Measurements from ENCODE around the gene FOXR2.

Gene FOXR2, protein sequence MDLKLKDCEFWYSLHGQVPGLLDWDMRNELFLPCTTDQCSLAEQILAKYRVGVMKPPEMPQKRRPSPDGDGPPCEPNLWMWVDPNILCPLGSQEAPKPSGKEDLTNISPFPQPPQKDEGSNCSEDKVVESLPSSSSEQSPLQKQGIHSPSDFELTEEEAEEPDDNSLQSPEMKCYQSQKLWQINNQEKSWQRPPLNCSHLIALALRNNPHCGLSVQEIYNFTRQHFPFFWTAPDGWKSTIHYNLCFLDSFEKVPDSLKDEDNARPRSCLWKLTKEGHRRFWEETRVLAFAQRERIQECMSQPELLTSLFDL

DNA sequence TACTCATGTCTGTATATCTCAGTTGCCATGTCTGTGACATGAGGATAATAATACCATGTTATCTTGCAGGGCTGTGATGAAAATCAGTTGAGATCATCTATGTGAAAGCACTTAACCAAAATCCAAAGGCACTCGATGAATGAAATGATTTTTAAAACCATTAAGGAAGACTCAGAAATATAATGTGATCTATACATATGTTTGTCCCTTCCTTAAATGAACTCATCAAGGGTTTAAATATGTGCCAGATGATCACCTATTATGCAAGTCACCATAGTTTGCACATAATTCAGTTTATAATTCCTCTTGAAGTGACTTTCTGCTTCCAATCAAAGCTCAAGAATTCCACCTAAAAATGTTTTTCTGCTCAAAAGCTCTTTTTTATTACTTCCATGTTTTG, at the start of gene FOXR2:
Gene FOXR2 (plus strand): TSS at position 301 of the 400 bp plus-strand sequence. CDS start 312 bp downstream, outside the sequence.
- H3K4me3 ChIP-seq (ENCODE audit: low read depth, low read length), result no peak within 1 kb of the TSS

DNA sequence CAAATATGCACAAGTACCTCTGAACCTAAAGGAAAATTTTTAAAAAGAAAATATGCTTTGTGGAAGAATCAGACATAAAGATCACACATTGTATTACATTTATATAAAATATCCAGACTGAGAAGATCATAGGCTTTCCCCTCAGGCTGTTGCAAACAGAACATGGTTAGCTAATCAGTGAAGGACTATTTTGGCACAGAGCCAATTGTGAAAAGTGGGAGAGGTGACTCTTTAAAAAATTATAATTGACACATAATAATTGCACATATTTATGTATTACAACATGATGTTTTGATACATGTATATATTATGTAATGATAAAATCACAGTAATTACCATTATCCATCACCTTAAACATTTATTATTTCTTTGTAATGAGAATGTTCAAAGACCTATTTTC, 44.1 kb upstream of the FOXR2 start:
- H3K4me3 ChIP-seq (ENCODE audit: low read depth, low read length), result no peak overlapping the region

DNA sequence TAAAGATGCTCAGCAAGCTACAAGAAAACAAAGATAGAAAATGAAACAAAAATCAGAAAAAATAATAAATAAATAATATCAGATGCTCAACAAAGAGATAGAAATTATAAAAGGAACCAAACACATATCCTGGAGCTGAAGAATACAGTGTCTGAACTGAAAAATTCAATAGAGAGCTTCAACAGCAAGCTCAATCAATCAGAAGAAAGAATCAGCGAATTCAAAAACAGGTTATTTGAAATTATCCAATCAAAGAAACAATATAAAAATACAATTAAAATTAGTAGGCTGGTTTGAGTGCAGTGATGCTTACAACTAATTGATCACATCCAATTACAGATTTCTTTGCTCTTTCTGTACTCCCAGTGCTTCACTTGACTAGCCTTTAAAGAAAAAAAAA, 40.8 kb upstream of the FOXR2 start:
- no peak overlapping the region for H3K4me3 ChIP-seq (ENCODE audit: low read depth, low read length)

DNA sequence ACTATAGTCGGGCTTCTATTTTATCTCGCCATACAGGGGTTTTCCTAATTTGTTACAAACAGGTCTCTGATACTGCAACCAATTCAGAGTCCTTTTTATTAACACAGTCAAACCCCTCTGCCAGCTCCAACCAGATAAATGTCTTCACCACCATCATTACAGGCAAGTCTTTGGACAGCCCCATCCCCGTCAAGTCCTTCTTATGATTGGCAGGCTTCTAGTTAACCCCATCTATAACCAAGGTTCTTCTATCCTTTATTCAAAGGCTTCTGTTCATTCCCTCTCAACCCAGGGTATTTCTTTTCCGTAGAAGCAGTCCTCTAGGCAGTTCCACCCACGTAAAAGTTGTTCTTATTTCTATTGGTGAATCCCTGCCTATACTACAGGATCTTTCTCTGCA, 29.9 kb upstream of the FOXR2 start:
- no peak overlapping the region for H3K4me3 ChIP-seq (ENCODE audit: low read depth, low read length)

DNA sequence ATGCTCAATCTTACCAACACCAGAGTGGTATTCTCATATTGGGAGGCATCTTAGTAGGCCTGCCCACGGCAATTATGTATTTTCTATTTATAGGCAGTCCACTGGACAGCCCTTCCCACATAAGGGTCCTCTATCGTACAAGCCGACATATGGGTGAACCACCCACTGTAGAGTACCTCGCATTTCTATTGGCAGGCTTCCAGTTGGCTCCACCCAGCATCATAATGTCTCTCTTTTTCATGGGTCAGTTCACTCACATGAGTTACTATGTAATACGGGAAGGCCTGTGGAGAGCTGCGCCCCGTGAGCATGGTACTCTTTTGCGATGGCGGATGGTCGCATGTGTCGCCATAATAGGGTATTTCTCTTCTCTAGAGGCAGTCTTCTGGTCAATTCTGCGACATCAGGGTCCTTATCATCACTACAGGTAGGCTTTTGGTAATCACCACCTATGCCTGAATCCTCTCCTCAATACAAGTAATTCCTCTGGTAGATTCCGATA, 29.4 kb upstream of the FOXR2 start:
- H3K4me3 ChIP-seq (ENCODE audit: low read depth, low read length), result no peak overlapping the region

DNA sequence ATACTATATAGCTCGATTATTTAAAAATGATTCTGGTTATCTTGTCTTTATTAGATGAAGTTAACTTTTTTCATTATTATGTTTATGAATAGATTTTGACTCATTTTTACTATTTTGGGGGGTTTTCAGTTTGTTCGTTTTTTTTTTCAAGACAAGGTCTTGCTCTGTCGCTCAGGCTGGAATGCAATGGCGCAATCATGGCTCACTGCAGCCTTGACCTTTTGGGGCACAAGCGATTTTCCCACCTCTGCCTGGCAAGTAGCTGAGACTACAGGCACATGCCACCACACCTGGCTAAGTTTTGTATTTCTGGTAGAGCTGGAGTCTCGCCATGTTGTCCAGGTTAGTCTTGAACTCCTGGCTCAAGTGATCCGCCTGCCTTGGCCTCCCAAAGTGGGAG, 24.9 kb upstream of the FOXR2 start:
- no peak overlapping the region for H3K4me3 ChIP-seq (ENCODE audit: low read depth, low read length)

DNA sequence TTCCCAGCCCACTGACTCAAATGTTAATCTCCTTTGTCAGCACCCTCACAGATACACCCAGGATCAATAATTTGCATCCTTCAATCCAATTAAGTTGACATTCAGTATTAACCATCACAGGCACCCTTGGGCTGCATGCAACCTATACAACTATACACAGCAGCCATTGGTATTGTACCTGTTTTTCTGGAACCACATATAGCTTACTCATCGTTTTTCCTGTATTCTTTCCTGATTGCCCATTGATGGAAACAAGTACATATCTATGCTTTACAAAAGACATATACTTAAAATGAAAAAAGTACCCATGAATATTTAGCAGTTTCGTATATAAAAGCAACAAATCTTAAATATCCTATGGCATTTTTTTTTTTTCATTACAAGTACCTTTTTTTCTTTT, 3.7 kb upstream of the FOXR2 start:
- no peak overlapping the region for H3K4me3 ChIP-seq (ENCODE audit: low read depth, low read length)

DNA sequence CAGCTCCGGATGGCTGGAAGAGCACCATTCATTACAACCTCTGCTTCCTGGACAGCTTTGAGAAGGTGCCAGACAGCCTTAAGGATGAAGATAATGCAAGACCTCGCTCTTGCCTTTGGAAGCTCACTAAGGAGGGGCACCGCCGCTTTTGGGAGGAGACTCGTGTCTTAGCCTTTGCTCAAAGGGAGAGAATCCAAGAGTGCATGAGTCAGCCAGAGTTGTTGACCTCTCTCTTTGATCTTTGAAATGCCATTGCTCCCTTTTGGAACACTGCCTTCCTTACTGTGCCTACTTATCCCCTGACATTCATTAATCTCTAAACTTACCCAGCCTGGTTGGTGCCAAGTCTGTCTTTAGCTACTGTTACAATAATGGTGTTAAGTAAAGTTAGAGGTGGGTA, 1.2 kb downstream of the FOXR2 start:
- no peak overlapping the region for H3K4me3 ChIP-seq (ENCODE audit: low read depth, low read length)

DNA sequence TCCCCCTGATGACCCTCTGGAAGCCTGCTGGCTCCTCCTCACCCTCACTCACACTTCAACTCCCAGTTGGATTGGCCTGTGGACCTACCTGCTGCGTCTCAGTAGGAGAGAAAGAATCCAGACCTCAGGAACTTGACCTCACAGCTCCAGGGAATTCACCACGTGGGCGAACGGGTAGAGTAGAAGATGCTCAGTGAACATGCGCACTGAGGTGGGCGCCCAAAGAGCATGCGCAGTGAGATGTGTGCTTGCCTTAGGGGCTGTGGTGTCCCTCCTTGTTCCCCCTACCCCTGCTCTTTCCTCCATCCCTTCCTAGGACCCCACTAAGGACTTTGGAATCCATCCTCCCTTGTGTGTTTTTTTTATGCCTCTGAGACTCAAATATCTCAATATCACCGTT, 12.9 kb downstream of the FOXR2 start:
- H3K4me3 ChIP-seq (ENCODE audit: low read depth, low read length), result no peak overlapping the region

DNA sequence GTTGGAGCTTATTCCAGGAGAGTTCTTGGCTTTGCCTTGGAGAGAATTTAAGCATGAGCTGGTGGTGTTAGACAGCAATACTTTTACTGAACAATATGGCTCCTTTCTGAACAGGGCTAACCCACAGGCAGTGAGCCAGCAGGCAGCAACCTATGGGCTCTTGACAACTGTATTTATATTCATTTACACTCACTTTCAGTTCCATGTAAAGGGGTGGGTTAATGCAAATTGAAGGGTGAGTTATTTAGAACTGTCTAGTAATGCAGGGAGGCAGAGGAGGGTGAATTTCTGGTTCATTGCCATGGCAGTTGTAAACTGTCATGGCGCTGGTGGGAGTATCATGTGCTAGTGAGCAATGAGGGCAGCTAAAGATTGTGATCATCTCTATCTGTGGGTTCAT, 15.7 kb downstream of the FOXR2 start:
- no peak overlapping the region for H3K4me3 ChIP-seq (ENCODE audit: low read depth, low read length)

DNA sequence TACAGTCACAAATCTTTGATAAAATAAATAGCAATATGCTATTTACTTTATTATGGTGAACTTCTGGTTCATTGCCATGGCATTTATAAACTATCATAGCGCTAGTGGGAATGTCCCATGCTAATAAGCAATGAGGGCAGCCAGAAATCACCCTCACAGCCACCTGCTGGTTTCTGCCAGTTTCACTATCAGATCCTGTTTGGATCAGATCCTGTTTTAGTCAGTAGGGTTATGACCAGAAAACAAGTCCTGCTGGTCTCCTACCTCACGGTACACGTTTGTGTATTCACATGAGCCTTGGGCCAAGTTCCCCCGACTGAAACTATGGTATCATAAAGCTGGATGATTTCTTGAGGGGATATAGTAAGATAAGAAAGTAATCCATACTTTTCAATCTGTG, 17.7 kb downstream of the FOXR2 start:
- H3K4me3 ChIP-seq (ENCODE audit: low read depth, low read length), result no peak overlapping the region

DNA sequence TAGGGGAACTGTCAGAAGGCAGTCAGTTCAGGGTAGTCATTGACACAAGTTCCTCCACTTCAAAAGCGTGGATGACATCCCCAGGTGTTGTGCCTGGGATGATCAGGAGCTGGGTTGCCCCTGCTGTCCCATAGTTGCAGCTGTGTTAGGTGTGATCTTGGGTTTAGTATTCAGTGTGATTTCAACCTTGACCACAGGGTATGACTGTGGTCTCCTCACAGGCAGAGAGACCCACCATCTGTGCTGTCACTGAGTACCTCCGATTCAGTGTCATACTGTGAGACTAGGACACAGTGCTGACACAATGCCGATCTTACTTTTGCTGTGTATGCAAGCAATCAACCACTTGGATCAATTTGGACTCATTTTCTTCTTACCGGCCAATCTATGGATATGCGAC, 25.2 kb downstream of the FOXR2 start:
- no peak overlapping the region for H3K4me3 ChIP-seq (ENCODE audit: low read depth, low read length)

DNA sequence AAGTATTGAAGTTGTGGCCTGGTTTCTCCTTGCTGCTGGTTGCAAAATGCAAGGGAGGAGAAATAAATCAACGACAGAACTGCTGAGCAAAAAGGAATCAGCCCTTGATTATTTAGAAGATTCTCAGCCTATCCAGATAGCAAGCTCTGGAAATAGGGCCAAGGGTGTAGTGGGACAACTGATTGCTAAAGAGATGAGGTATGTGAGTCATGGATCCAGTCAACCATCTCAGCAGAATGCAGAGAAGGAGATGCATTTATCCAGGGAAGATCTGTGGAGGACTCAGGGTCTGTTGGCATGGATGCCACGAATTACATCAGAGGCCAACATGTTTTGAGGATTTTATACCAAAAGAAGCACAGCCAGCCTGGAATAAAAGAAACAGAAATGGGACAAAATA, 36.7 kb downstream of the FOXR2 start:
- no peak overlapping the region for H3K4me3 ChIP-seq (ENCODE audit: low read depth, low read length)

DNA sequence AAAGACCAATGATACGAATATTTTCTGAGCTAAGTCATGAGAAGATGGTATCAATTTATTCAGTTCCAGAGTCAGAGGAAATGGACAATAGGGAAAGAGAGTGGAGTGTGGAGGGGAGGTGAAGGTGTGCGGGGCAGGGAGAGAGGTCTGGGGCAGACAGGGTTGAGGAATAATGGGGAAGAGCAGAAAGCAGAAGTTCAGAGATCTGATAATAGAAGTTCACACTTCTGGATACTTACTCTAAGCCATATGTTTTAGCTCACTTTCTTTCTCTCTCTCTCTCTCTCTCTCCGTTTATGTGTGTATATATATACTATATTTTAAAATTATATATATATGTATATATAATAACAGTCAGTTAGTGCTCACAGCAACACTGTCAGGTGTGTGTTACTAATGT, 40.4 kb downstream of the FOXR2 start:
- H3K4me3 ChIP-seq (ENCODE audit: low read depth, low read length), result no peak overlapping the region

DNA sequence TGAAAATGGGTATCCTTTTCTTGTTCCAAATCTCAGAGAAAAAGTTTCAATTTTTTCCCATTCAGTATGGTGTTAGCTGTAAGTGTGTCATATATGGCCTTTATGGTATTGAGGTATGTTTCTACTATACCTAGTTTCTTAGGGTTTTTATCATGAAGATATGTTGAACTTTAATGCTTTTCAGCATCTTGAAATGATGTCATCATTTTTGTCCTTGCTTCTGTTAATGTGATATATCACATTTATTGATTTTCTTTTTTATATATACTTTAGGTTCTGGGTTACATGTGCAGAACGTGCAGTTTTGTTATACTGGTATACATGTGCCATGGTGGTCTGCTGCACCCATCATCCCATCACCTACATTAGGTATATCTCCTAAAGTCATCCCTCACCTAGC, 44.9 kb downstream of the FOXR2 start:
- no peak overlapping the region for H3K4me3 ChIP-seq (ENCODE audit: low read depth, low read length)

Data from iPS-11a (cell line).